Nephron progenitor cell (in vitro differentiated cells): ENCODE results near the gene GIPC3.

ENCODE experiments used
- DNase-seq: peaks from one replicate; pipeline ENCODE4 v3.0.0; 2021
- H3K27ac Mint-ChIP-seq: 2 replicates; pipeline ENCODE4 v1.8.0; 2021; ENCODE audit warnings: mild to moderate bottlenecking, moderate library complexity, mixed read lengths
- H3K27me3 Mint-ChIP-seq: 2 replicates; pipeline ENCODE4 v1.8.0; 2021; ENCODE audit warnings: mild to moderate bottlenecking, low read depth, mixed read lengths; ENCODE audit not compliant: poor library complexity
- H3K36me3 Mint-ChIP-seq: 2 replicates; pipeline ENCODE4 v1.8.0; 2021; ENCODE audit warnings: low read depth, mixed read lengths
- H3K4me1 Mint-ChIP-seq: 2 replicates; pipeline ENCODE4 v1.8.0; 2021; ENCODE audit warnings: mixed read lengths
- H3K4me3 Mint-ChIP-seq: 2 replicates; pipeline ENCODE4 v1.8.0; 2021; ENCODE audit warnings: mild to moderate bottlenecking, moderate library complexity, mixed read lengths
- H3K9me3 Mint-ChIP-seq: 2 replicates; pipeline ENCODE4 v1.8.0; 2021; ENCODE audit warnings: mild to moderate bottlenecking, moderate library complexity, mixed read lengths
- CTCF ChIP-seq: fragments of 200-600 bp; sonication (generic); IDR thresholded peaks from 2 replicates; pipeline ENCODE4 v1.5.0; 2021; ENCODE audit warnings: antibody characterized with exemption

Gene GIPC3

GRCh38 chr19:3632098-3632497, 46.8 kb downstream of the GIPC3 start:
- no peak overlapping the region for H3K27ac Mint-ChIP-seq
- no peak for TF ChIP-seq CTCF
- H3K36me3 Mint-ChIP-seq = peaks cover 9% of the 10 kb centered on the region
- H3K4me1 Mint-ChIP-seq = no peaks in the 10 kb centered on the region
- no peak for DNase-seq
- no peaks in the 10 kb centered on the region for H3K27me3 Mint-ChIP-seq
- no peak overlapping the region for H3K4me3 Mint-ChIP-seq
- no peaks in the 10 kb centered on the region for H3K9me3 Mint-ChIP-seq

- TF ChIP-seq CTCF = no peak
- H3K4me1 Mint-ChIP-seq = no peaks in the 10 kb centered on the region
- H3K27me3 Mint-ChIP-seq = no peaks in the 10 kb centered on the region
- H3K4me3 Mint-ChIP-seq = no peak overlapping the region
- DNase-seq = no peak
- peaks cover 9% of the 10 kb centered on the region for H3K36me3 Mint-ChIP-seq
- H3K9me3 Mint-ChIP-seq = no peaks in the 10 kb centered on the region
- no peak overlapping the region for H3K27ac Mint-ChIP-seq
Measured at GRCh38 chr19:3632739-3633558, 47.7 kb downstream of the GIPC3 start.

GRCh38 chr19:3633559-3633988, 48.3 kb downstream of the GIPC3 start:
- peaks cover 12% of the 10 kb centered on the region for H3K36me3 Mint-ChIP-seq
- no peaks in the 10 kb centered on the region for H3K9me3 Mint-ChIP-seq
- DNase-seq = no peak
- no peak overlapping the region for H3K27ac Mint-ChIP-seq
- no peaks in the 10 kb centered on the region for H3K4me1 Mint-ChIP-seq
- H3K27me3 Mint-ChIP-seq = no peaks in the 10 kb centered on the region
- TF ChIP-seq CTCF = no peak
- H3K4me3 Mint-ChIP-seq = no peak overlapping the region

GRCh38 chr19:3634496-3635045, 49.3 kb downstream of the GIPC3 start:
- no peak for DNase-seq
- Mint-ChIP-seq H3K4me3 (no peak overlapping the region), H3K27me3 (no peaks in the 10 kb centered on the region), H3K27ac (no peak overlapping the region), H3K4me1 (no peaks in the 10 kb centered on the region), H3K36me3 (peaks cover 17% of the 10 kb centered on the region), H3K9me3 (no peaks in the 10 kb centered on the region)
- TF ChIP-seq CTCF = no peak

- Mint-ChIP-seq H3K27me3 (no peaks in the 10 kb centered on the region), H3K4me3 (no peak overlapping the region), H3K4me1 (no peaks in the 10 kb centered on the region), H3K9me3 (no peaks in the 10 kb centered on the region), H3K27ac (no peak overlapping the region), H3K36me3 (peaks cover 13% of the 10 kb centered on the region)
- TF ChIP-seq CTCF = no peak
- no peak for DNase-seq
Measured at GRCh38 chr19:3636506-3636905, 51.2 kb downstream of the GIPC3 start.

GRCh38 chr19:3636962-3637361, 51.7 kb downstream of the GIPC3 start:
- Mint-ChIP-seq H3K9me3 (no peaks in the 10 kb centered on the region), H3K4me1 (no peaks in the 10 kb centered on the region), H3K27ac (no peak overlapping the region), H3K27me3 (no peaks in the 10 kb centered on the region), H3K36me3 (peaks cover 13% of the 10 kb centered on the region), H3K4me3 (no peak overlapping the region)
- DNase-seq = no peak
- no peak for TF ChIP-seq CTCF
